Measurements from ENCODE around the gene PCYT2.

PCYT2 gene

GRCh38 chr17:81869221-81870130, 41.7 kb downstream of the PCYT2 start:
- DNase-seq, result no peak

- no peak for DNase-seq
Measured at GRCh38 chr17:81868674-81869220, 42.5 kb downstream of the PCYT2 start.

- DNase-seq, result no peak
Measured at GRCh38 chr17:81867991-81868673, 43.1 kb downstream of the PCYT2 start.

- no peak for DNase-seq
Measured at GRCh38 chr17:81867170-81867990, 43.8 kb downstream of the PCYT2 start.

- no peak for DNase-seq
Measured at GRCh38 chr17:81866440-81867169, 44.6 kb downstream of the PCYT2 start.

- DNase-seq, result no peak
Measured at GRCh38 chr17:81865733-81866439, 45.3 kb downstream of the PCYT2 start.

GRCh38 chr17:81865358-81865732, 45.9 kb downstream of the PCYT2 start:
- DNase-seq, result no peak

- DNase-seq, result no peak
Measured at GRCh38 chr17:81863833-81864768, 47.1 kb downstream of the PCYT2 start.

- no peak for DNase-seq
Measured at GRCh38 chr17:81863123-81863675, 48.0 kb downstream of the PCYT2 start.

GRCh38 chr17:81860756-81861568, 50.2 kb downstream of the PCYT2 start:
- peak; percentile 100 for DNase-seq

- peak; percentile 24 for DNase-seq
Measured at GRCh38 chr17:81859906-81860755, 51.1 kb downstream of the PCYT2 start, which contains the start of gene P4HB. Gene P4HB, minus strand, starts transcription at chr17:81860535. Its CDS starts 64 bp downstream, at chr17:81860471.

GRCh38 chr17:81858967-81859905, 52.0 kb downstream of the PCYT2 start:
- peak; percentile 28 for DNase-seq

- DNase-seq, result no peak
Measured at GRCh38 chr17:81858170-81858966, 52.8 kb downstream of the PCYT2 start.

- DNase-seq, result no peak
Measured at GRCh38 chr17:81854974-81855774, 56.0 kb downstream of the PCYT2 start.

- DNase-seq, result no peak
Measured at GRCh38 chr17:81852237-81852636, 59.0 kb downstream of the PCYT2 start.
